ENCODE measurements around the gene PIEZO2.
"Not testable (repeated sequence)": the region's sequence is repeated elsewhere in the genome, so short reads cannot be mapped to it uniquely, and the experiment has no call there.

Gene PIEZO2

DNA sequence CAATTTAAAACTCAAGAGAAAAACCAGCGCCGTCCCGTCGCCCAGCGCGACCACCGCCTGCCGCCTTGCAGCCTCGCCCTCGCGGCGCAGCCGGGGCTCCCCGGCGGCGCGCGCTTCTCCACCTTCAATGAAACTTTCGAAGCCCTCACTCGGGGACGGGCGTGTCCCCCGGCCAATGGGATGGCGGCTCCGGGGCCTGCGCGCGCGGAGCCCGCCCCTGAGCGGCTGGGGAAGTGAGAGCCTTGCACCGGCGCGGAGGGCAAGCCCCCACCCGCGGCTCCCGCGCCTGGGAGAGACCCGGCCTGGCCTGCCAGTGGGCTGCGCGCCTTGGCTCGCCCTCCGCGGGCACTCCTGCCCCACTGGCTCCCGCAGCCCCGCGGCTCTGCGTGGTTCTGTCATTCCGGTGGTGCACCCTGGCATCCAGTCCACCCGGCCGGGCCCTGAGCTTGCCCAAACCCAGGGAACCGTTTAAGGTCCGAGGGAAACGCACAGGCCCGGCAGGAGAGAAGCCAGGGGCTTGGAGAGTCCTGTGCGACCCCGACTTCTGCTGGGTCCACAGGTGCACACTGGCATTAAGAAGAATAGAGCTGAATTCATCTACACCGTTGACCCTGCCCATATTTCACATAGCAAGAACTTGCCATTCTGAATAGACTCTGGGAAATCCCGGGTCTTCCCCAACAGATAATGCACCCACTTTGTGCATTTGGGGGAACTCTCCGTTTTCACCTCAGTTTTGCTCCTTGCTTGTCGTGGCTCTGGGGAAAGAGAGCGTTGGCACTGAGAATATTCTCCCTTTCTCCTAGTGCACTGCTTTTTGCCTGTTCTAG lies at the start of gene PIEZO2:
Gene PIEZO2 (minus strand): TSS at position 129 of the 830 bp plus-strand sequence. CDS start 981 bp downstream, outside the sequence.
- DNase-seq (ENCODE audit: low read depth in 2 of 2): no peak

DNA sequence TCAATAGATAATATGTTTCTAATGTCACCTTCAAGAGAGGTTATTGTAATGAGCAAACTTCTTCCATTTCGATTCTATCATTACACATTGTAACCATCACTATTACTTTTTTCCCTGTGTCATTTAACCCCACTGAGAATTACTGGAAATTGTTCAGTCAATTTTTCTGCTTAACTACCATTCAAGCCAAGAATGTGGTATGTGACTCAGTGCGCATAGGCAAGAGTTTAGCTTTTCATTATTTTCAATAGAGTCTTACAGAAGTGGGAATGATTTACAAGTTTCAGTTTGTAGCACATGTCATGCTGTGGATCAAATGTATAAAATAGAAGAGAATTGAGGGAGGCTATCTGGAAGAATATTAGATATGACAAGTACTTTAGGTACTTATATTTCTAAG lies 34.3 kb upstream of the PIEZO2 start:
- DNase-seq (ENCODE audit: low read depth in 2 of 2): no peak

DNA sequence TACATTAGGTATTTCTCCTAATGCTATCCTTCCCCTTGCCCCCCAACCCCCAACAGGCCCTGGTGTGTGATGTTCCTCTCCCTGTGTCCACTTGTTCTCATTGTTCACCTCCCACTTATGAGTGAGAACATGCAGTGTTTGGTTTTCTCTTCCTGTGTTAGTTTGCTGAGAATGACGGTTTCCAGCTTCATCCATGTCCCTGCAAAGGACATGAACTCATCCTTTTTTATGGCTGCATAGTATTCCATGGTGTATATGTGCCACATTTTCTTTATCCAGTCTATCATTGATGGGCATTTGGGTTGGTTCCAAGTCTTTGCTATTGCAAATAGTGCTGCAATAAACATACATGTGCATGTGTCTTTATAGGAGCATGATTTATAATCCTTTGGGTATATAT lies 32.3 kb upstream of the PIEZO2 start:
- DNase-seq (ENCODE audit: low read depth in 2 of 2): not testable (repeated sequence)

DNA sequence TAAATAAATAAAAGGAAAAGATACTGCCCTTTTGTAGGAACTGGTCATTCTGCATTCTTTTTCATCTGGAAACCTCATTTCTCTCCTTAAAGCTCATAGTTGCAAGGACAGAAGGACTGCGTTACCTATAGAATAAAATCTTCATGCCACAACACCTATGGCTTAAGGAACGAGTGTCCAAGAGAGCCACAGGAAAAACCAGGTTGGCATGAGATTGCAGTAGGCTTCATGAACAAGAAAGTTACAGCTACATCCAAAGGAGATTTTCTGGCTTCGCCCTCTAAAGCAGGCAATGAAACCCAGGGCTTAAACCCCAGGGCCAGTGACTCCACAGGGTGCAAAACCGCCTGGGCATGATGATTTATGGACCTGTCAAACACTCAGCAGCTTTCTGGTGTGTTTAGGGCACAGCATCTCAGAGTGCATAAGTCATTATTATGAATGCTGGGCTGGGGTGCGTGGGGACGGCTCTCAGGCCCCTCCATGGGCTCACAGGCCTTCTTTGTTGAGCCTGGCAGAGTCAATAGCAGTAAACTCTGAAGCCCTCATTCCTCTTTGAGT lies 30.7 kb upstream of the PIEZO2 start:
- no peak for DNase-seq (ENCODE audit: low read depth in 2 of 2)

DNA sequence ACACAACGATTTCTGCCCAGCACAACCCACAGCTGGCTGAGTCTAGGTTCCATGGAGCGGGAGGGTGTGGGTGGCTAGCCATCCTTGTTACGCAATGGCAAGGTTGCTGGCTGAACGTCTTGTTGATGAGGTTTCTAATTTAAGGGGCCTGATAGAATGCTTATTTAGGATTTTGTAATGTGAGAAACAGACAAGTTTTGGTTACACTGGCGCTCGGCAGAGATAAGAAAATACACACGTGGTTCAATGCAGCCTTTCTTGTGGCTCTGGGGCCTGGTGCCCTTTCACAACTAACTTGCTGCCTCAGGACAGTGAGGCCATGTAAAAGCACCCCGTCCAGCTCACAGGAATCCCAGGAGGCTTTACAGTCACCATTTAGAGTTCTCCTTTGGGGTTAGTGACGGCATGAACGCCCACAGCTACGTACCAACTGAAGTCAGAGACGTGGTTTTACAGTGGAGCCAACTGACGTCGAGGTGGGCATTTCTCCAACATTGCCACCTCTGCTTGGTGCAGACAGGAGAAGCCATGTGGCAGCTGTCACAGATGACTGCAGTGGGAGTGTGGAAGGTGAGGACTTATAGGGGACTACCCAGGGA lies 29.7 kb upstream of the PIEZO2 start:
- DNase-seq (ENCODE audit: low read depth in 2 of 2): no peak

DNA sequence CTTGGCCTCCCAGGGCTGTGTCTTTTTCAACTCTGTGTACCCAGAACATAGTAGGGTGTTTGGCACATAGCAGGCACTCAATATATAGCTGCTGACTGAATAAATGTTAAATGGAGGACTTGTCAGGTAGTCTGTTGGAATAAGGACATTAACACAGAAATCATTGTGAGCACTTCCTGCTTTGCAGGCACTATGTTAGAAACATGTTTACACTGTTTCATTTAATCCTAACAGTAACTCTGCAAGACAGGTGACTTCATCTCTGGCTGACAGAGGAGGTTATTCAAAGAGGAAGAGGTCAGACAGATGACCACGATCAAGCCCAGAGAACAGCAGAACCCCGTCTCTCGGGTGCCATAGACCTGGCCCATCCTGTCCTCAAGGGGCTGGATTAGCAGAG lies 28.0 kb upstream of the PIEZO2 start:
- DNase-seq (ENCODE audit: low read depth in 2 of 2): no peak

DNA sequence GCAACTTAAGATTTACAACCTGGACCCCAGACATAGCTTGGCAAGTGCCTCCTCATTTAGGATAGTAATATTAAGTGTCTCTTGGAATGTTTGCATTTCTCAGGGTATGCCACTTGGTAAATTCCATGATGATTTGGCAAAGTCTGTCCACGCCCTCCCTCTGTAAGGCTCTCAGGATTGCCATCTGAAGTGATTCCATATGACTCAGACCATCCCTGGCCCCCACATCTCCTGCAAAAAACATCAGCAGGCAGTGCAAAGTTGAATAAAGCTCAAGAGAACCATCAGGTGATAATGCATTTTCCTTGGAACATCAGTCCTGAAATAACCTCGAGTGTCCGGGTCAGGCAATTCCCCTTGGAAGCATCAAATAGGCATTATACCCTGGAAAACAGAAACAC lies 27.1 kb upstream of the PIEZO2 start:
- no peak for DNase-seq (ENCODE audit: low read depth in 2 of 2)

DNA sequence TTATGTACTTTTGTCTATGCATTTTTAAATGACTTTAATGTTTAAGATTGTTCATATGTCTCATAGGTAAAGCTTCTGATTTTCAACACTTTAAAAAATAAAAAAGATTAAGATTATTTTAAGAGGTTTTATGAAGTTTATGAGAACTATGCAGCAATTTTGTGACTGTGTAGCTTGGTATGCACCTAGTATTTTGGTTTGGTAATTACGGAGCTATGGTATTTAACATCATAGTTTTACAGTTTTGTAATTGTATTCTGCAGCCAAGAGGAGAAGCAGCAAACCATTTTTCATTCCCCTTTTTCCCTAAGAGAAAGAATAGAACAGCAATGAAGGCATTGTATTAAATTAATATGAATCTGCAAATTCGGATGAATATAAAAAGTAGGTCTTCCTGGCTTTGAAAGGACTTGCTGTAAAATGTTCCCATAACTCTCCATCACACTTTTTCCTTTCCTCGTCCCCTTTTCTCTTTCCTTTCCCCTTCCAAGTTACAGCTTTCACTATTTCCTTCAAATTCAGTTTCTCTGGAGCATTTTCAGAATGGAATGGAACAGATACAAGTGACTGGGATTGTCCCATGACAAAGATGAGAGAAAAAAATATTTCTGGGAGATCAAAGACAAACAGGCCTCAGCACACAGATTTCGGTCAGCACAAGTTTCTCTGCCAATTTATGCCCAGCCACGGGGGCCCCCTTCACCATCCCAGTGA lies 26.1 kb upstream of the PIEZO2 start:
- DNase-seq (ENCODE audit: low read depth in 2 of 2): no peak

DNA sequence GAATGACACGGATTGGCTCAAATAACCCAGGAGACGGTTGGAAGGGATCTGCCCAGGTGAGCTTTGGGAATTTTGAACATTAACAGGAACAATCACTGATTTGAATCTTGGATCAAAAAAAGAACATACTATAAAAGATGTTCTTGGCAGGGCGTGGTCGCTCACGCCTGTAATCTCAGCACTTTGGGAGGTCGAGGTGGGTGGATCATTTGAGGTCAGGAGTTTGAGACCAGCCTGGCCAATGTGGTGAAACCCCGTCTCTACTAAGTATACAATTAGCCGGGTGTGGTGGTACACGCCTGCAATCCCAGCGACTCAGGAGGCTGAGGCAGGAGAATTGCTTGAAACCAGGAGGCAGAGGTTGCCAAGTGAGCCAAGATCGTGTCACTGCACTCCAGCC lies 24.8 kb upstream of the PIEZO2 start:
- DNase-seq (ENCODE audit: low read depth in 2 of 2): not testable (repeated sequence)

DNA sequence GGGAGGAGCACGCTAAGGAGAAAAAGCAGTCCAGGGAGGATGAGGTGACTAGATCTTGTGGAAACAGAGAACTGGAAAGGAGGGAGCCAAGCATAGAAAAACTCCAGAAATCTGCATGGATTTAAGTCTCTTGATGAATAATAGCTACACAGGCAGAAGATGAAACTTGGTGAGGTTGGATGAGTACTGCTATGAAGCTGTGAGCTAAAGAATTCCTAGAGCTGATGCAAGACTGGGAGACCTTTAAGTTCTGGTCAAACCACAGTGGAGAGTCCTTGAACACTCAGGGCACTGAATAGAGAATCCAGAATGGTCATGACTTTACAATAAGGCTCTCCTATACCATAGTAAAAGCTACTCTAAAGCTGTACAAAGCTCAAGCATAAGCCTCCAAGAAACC lies 18.4 kb upstream of the PIEZO2 start:
- DNase-seq (ENCODE audit: low read depth in 2 of 2): no peak

DNA sequence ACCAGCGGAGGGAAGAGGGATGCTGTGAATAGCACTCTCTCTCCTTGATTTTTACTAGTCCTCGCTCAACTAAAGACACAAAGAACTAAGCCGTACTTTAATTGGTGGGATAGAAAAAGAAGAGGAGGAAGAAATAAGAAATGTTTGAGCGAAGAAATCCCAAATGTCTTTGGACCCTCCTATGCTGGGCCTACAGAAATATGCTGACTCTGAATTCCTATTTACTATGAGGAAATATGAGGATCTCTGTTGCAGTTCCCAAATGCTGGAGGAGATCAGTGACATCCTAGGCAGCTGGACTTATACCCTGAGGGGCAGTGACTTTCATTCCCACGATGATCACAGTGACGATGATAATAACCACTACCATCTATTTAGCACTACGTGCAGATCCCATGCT lies 16.6 kb upstream of the PIEZO2 start:
- no peak for DNase-seq (ENCODE audit: low read depth in 2 of 2)

DNA sequence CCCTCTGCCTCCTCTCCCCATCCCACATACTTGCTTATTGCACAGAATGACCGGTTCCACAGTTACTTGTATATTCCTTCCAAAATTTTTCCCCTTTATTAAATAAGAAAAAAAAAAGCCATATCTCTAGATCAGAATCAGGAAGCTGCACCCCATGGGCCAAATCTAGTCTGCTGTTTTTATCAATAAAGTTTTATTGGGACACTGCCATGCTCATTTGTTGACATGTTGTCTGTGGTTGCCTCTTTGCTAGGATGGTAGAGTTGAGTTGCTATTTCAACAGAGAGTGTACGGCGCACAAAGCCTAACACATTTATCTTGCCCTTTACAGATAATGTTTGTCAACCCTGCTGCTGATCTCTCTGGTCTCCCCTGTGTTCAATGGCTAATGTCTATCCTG lies 15.8 kb upstream of the PIEZO2 start:
- no peak for DNase-seq (ENCODE audit: low read depth in 2 of 2)

DNA sequence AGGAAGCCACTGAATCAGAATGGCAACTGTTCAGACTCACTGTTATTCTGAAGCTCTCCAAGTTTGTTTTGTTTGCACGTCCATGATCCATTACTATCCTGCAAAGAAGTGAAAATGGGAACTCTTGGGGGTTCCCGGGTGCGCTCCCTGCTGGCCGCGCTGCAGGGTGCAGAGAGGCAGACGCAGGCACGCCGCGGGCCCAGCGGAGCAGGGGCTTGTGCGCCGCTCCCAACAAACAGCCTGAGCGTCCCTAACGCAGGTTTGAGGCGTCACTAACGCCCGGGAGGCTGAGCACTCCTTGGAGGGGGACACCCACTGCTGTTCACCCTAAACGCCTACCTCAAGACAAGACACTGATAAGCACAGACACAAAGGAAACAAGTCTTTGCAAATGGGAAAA lies 14.3 kb upstream of the PIEZO2 start:
- DNase-seq (ENCODE audit: low read depth in 2 of 2): no peak

DNA sequence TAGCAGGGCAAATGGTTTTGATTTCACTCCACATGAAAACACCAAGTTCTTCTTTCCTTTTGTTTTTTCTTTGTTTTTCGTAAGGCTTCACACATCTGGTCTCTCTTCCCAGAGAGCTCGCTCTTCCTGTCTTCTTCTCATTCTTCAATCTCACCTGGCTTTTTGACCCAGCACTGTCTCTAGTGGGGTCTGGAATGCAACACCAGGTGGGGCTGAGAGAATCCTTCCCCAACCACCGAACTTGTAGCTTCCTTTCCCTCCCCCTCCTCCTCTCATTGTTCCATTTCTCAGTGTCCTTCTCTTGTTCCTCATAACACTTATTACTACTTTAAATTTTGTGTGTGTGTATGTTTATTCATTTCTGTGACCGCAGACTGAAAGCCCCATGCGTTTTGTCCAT lies 13.5 kb upstream of the PIEZO2 start:
- DNase-seq (ENCODE audit: low read depth in 2 of 2): no peak

DNA sequence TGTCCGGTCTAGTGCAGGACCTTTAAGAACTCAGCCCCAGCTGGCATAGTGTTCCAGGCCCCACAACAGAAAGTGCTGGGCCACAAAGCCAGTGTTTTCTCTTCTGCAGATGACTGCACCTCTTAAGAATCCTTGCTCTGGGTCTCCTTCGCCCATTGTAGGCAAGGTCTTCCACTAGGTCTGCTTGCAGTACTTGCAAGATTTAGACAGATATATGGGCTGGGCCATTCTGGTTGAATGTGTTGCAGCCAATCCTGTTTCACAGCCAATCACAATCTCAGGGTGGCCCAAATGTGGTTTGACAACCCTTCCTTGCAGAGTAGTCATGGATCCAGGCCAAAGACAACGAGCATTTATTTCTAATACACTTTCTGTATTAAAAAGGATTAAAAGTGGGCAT lies 13.1 kb upstream of the PIEZO2 start:
- no peak for DNase-seq (ENCODE audit: low read depth in 2 of 2)

DNA sequence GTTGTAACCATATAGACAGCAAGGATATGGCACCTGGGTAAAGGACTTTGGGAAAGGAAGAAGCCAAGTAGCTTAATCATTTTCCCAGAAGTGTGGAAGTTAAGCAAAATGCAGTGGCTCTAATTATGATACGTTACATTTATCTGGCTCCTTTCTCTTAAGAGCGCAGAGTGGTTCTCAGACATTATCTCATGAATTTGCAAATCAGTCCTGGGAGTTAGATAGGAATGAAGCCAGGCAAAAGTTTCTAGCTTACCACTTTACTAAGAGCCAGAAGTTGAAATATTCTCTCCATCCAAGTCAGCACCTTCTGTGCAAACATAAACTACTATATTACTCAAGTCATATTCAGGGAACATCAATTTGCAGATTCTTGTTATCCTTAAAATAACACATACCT lies 10.9 kb upstream of the PIEZO2 start:
- DNase-seq (ENCODE audit: low read depth in 2 of 2): no peak

DNA sequence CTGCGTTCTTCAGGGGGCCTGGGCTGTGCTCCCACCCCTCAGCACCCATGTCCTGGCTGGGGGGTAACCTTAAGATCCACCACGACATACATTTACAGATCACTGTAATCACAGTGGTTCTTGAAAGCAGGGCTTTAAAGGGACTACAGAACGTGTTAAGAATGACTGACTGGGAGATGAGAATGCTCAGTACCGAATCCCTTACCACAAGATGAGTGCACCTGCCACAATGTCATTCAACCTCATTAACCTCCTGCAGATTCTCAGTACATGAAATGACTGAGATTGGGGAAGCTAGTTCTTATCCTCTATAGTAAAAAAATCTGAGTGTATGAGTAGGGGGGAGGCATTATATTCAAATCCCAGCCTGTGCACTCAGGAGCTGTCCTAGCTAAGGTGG lies 10.5 kb upstream of the PIEZO2 start:
- no peak for DNase-seq (ENCODE audit: low read depth in 2 of 2)

DNA sequence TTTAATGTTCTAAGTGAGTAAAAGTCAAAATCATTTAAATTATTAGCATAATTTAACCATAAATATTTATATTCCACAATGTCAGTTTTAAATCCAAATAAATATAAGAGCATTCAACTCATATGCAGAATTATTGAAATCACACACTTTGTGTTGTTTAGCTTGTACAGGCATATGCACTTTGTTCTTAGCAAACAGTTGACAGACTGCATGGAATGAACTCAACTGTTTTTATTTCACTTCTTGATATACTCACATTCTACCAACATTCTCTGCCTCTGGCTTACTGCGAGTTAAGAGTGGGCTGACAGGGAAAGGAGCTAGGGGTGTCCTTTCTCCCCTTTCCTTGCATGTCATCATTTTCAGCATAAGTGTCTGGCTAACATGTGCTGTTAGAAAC lies 7.6 kb upstream of the PIEZO2 start:
- no peak for DNase-seq (ENCODE audit: low read depth in 2 of 2)

DNA sequence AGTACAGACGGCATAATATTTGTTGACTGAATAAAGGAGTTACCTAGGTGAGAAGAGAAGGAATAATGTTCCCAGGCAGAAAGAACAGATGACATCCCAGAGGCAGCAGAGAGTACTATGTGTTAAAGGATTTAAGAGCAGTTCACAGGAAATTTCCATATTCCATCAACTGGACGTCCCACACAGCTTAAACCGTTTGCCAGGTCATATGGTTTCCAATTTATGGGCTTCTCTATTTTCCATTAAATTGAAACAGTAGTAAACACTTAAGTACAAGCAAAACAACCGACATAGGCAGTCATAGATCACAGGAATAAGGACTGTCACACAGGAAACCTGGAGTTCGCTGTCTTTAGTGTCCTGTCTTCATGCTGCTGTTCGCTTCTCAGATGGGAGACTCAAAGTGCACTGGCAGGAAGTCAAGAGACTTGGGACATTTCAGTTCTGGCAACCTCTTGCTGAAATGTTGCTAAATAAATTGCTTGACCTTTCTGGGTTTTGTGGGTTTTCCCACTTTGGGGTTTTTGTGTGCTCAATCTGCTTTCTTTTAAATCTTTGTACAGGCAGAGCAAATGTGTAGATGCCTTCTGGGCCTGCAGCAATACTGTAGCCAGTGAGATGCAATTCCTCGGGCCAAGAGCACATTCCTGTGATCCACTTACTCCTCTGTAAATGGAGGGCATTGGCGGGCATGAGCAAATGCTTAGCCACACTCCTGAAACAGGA lies 5.8 kb upstream of the PIEZO2 start:
- DNase-seq (ENCODE audit: low read depth in 2 of 2): no peak

DNA sequence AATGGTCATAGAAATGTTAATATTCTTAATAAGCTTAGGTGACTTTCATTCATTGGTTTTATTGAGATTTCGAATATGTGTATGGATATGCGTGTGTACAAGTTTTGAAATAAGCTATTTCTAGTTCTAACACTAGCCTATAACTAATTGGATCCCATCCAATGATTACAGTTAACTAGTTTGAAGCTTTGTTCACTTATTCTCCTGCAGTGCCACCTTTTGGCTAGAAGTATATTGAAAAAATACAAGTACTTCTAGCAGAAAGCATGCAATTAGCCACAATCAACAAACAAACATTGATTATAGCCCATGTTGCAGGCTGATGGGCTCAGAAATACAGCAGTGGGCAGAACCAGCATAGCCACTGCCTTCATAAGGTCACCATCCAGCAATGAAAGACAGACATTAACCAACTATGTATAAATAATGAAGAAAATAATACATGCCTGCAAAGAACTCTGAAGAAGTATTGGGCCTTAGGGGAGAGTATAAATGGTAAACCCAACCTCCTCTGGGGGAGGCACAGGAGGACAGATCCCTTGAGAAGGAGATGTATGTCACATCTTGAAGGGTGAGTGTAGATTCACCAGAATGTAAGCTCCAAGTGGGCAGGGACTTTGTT lies 5.1 kb upstream of the PIEZO2 start:
- no peak for DNase-seq (ENCODE audit: low read depth in 2 of 2)

DNA sequence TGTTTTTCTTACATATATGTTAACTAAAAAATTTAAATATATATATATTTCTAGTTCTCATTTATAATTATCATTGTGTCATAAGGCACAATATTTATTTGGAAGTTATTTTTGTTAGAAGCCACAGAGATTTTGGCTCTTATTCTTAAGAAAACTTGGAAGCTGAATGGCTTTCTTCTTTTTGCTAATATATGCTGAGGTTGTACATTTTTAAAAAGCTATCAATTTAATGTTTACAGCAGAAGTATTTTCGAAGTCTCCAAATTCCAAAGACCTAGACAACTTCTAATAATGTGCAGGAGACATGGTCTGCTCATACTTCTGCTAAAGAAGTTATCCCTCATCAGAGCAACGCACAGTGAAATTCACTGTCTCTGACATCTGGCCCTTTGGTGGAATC lies 3.7 kb upstream of the PIEZO2 start:
- no peak for DNase-seq (ENCODE audit: low read depth in 2 of 2)

DNA sequence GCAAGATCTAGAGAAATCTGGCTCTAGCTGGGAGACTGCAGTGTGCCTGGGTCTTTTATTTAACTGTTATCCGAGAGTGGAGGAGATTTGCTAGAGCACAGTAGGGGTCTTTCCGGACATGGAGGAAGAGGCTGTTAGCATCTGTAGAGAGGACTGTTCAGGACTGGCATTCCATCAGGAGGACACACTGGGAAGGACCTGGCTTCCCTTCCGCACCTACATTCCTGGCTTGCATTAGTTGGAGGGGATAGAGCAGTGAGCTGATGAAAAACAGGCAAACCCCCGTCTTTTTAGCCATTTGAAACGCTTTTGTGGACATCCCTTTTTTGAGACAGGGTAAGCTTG lies 874 bp upstream of the PIEZO2 start:
- DNase-seq (ENCODE audit: low read depth in 2 of 2): no peak

Measured in stimulated activated CD8-positive, alpha-beta memory T cell treated with anti-CD3 and anti-CD28 coated beads, Interleukin-15, amount 100 ng/mL, for 4 hours (primary cell).